Spleen (tissue), 7 donors: ENCODE data around the gene PARD3B.

ENCODE experiments used
- POLR2A ChIP-seq, 3 donors: fragments of 450-650 bp; IDR thresholded peaks; one replicate each; pipeline ENCODE4 v1.5.1; 2017; ENCODE audit warnings: antibody characterized with exemption in 3 of 3, mild to moderate bottlenecking in 1 of 3
- POLR2AphosphoS5 ChIP-seq, 3 donors: sonication (generic); formaldehyde crosslinking; IDR thresholded peaks; one replicate each; pipeline ENCODE4 v1.5.1; 2017; ENCODE audit warnings: antibody characterized with exemption in 3 of 3
- TF ChIP-seq, protein P1 (sequence below), 11 experiments: fragments of 200-600 bp in 7 of 11; fragments of 450-650 bp in 4 of 11; sonication (generic) in 4 of 11; IDR thresholded peaks in 8 of 11; conservative IDR thresholded peaks in 3 of 11; 1 replicate in 7 of 11; 2 replicates in 4 of 11; pipeline versions ENCODE4 v1.4.0 to v1.8.0; 2016 to 2021; ENCODE audit warnings: antibody characterized with exemption in 11 of 11, inconsistent platforms in 4 of 11, mild to moderate bottlenecking in 1 of 11
- donor health status: DM: no; HTN: no; CAD: no; lungs with moderate emphysema.
- donor health status: DM: no; HTN: no; CAD: no.
- donor health status: DM: no; HTN: no; CAD: no.

DNA sequence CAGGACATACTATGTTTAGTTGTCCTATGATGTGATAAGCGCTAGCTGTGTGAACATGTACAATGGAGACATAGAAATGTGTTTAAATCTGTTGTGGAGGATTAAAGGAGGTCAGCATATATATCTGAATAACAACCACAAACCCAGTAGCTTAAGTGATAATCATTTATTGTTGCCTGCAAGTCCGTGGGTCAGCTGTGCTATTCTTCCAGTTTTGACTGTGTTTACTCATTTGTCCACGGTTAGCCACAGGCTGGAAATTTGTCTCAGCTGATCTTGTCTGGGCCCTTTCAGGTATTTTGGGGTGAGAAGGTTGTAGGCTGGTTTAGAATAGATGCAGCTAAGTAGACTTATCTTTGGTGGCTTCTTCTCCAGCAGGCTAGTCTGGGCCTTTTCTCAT is 110.4 kb downstream of the PARD3B start:
- no peak for TF ChIP-seq POLR2AphosphoS5 (IDR thresholded peaks at IDR 0.05)
- no peak for TF ChIP-seq POLR2A (IDR thresholded peaks at IDR 0.05)
- TF ChIP-seq, protein P1, sequence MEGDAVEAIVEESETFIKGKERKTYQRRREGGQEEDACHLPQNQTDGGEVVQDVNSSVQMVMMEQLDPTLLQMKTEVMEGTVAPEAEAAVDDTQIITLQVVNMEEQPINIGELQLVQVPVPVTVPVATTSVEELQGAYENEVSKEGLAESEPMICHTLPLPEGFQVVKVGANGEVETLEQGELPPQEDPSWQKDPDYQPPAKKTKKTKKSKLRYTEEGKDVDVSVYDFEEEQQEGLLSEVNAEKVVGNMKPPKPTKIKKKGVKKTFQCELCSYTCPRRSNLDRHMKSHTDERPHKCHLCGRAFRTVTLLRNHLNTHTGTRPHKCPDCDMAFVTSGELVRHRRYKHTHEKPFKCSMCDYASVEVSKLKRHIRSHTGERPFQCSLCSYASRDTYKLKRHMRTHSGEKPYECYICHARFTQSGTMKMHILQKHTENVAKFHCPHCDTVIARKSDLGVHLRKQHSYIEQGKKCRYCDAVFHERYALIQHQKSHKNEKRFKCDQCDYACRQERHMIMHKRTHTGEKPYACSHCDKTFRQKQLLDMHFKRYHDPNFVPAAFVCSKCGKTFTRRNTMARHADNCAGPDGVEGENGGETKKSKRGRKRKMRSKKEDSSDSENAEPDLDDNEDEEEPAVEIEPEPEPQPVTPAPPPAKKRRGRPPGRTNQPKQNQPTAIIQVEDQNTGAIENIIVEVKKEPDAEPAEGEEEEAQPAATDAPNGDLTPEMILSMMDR (IDR thresholded peaks at IDR 0.05 in 8 of 11, conservative IDR thresholded peaks at IDR 0.05 in 3 of 11), result no peak
